BE2C (cell line): ENCODE data around the gene MYO7B.

Experiments
- DNase-seq: peaks from one replicate; pipeline ENCODE4 v3.0.0-alpha.2; 2020
- H3K27me3 ChIP-seq: fragments of 250-450 bp; sonication (Bioruptor Pico); 2 replicates; pipeline ENCODE4 v1.5.1; 2020; ENCODE audit warnings: mild to moderate bottlenecking
- H3K36me3 ChIP-seq: fragments of 250-450 bp; sonication (Bioruptor Pico); 2 replicates; pipeline ENCODE4 v1.5.1; 2020; ENCODE audit warnings: mild to moderate bottlenecking
- H3K4me1 ChIP-seq: fragments of 250-450 bp; sonication (Bioruptor Pico); 2 replicates; pipeline ENCODE4 v1.5.1; 2020
- H3K4me3 ChIP-seq: 2 replicates; pipeline ENCODE4 v1.5.1; 2011; ENCODE audit warnings: low read depth, low read length
- H3K9me3 ChIP-seq: fragments of 250-450 bp; sonication (Bioruptor Pico); 2 replicates; pipeline ENCODE4 v1.5.1; 2020
- CTCF ChIP-seq: IDR thresholded peaks from 2 replicates; pipeline ENCODE4 v1.5.1; 2012; ENCODE audit warnings: mild to moderate bottlenecking, low read depth, low read length

The MYO7B gene

DNA sequence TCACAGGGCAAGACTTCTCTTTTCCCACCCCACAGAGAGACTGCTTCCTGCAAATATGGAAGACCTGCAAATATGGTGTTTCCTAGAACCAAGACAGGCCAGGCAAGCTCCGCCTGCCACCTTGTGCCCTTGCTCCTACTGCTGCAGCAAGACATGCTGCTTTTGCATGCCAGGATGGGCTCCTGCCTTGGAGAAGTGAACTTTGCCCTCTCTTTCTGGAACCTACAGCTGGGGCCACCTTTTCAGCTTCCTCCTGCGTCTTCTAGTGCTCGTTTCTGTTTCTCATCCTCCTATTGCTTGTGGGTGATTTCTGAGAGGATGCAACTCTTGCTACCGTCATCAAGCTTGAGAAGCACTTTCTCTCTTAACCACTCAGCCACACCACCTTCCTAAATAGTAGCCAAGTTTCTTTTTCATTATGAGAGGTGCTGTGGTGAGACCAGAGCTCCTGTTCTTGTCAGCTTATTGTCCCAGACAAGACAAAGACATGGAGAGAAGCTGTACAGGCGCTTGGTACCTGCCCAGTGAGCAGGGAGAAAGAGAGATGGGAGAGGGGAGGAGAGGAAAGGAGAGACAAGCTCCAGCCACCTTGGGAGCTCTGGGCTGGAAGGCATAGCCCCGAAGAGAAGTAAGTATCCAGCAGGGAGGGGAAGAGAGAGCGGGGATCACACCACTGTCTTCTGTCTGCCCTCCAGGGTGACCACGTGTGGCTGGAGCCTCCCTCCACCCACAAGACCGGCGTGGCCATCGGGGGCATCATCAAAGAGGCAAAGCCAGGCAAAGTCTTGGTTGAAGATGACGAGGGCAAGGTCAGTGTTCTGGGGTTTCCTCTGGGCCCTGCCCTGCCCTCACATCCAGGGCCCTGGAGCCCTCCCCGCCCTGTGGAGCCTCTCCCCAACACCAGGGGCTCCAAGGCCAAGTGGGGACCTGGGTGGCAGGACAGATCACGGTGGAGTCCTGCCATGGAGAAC, 28.3 kb downstream of the MYO7B start:
- no peak for TF ChIP-seq CTCF
- Histone ChIP-seq H3K9me3 (no peaks in the 10 kb centered on the region), H3K4me1 (no peaks in the 10 kb centered on the region), H3K36me3 (no peaks in the 10 kb centered on the region), H3K4me3 (no peak overlapping the region), H3K27me3 (no peaks in the 10 kb centered on the region)
- no peak for DNase-seq

GRCh38 chr2:127564429-127565260, 29.2 kb downstream of the MYO7B start:
- H3K36me3 ChIP-seq, result no peaks in the 10 kb centered on the region
- no peaks in the 10 kb centered on the region for H3K4me1 ChIP-seq
- TF ChIP-seq CTCF, result no peak
- no peaks in the 10 kb centered on the region for H3K27me3 ChIP-seq
- no peak for DNase-seq
- H3K4me3 ChIP-seq, result no peak overlapping the region
- no peaks in the 10 kb centered on the region for H3K9me3 ChIP-seq

DNA sequence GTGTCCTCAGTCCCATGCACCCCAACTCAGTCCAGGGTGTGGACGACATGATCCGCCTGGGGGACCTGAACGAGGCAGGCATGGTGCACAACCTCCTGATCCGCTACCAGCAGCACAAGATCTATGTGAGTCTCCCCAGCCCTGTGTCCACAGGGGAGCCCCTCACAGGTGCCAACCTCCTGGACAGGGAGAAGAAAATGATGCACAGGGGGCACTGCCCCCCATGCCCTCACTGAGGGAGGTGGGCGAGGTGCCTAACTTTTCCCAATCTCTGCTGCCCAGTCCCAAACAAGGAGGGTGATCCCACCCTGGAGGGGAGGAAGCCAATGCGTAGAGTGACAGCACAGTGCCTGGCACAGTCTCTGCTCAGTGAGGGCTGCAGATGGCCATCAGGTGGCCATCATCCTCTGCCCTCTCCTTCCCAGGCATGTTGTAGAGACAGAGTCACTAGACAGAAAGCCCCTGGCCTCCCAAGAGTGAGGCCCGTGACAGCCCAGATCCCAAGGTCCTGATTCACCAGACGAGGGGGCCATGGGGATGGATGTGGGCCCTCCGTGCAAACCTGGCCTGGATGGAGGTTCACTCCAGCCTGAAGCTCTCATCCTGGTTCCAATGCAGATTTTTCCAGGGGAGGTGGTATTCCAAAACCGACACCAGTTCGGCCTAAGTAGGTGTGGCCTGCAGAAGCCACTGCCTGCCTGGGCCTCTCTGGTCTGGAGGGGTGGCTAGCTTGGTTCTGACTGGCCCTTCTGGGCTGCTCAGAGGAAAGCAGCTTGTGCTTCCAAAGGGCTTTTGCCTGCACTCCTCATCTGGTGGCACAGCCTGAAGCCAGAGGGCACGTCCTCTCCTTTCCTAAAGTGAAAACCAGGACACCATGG, 30.0 kb downstream of the MYO7B start:
- no peaks in the 10 kb centered on the region for H3K9me3 ChIP-seq
- no peak overlapping the region for H3K4me3 ChIP-seq
- no peaks in the 10 kb centered on the region for H3K27me3 ChIP-seq
- no peak for TF ChIP-seq CTCF
- H3K36me3 ChIP-seq, result no peaks in the 10 kb centered on the region
- H3K4me1 ChIP-seq, result no peaks in the 10 kb centered on the region
- DNase-seq, result no peak

GRCh38 chr2:127566139-127566417, 30.6 kb downstream of the MYO7B start:
- no peaks in the 10 kb centered on the region for H3K9me3 ChIP-seq
- H3K4me3 ChIP-seq, result no peak overlapping the region
- TF ChIP-seq CTCF, result no peak
- no peaks in the 10 kb centered on the region for H3K27me3 ChIP-seq
- no peaks in the 10 kb centered on the region for H3K36me3 ChIP-seq
- DNase-seq, result no peak
- H3K4me1 ChIP-seq, result no peaks in the 10 kb centered on the region

GRCh38 chr2:127566576-127566975, 31.1 kb downstream of the MYO7B start:
- TF ChIP-seq CTCF, result no peak
- Histone ChIP-seq H3K4me1 (no peaks in the 10 kb centered on the region), H3K4me3 (no peak overlapping the region), H3K36me3 (no peaks in the 10 kb centered on the region), H3K27me3 (no peaks in the 10 kb centered on the region), H3K9me3 (no peaks in the 10 kb centered on the region)
- no peak for DNase-seq
